Middle frontal gyrus (tissue), 1 donor: ENCODE results near the gene PRKAR2A.
"Not testable (repeated sequence)": the region's sequence is repeated elsewhere in the genome, so short reads cannot be mapped to it uniquely, and the experiment has no call there.

ENCODE experiments used
- DNase-seq: peaks from one replicate; pipeline ENCODE4 v3.0.0-alpha.2; 2015; ENCODE audit warnings: low spot score; ENCODE audit errors: extremely low spot score

Gene PRKAR2A

DNA sequence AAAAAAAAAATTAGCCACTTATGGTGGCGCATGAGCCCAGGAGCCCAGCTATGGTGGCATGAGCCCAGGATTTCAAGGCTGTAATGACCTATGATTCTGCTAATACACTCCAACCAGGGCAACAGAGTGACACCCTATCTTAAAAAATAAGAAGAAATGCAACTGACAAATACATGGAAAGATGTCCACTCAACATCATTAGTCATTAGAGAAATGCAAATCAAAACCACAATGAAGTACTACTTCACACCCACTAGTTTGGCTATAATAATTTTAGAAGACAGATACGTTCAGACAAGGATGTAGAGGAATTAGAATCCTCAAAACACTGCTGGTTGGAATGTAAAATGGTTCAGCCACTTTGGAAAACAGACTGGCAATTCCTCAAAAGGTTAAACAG, 10.5 kb downstream of the PRKAR2A start:
- no peak for DNase-seq

DNA sequence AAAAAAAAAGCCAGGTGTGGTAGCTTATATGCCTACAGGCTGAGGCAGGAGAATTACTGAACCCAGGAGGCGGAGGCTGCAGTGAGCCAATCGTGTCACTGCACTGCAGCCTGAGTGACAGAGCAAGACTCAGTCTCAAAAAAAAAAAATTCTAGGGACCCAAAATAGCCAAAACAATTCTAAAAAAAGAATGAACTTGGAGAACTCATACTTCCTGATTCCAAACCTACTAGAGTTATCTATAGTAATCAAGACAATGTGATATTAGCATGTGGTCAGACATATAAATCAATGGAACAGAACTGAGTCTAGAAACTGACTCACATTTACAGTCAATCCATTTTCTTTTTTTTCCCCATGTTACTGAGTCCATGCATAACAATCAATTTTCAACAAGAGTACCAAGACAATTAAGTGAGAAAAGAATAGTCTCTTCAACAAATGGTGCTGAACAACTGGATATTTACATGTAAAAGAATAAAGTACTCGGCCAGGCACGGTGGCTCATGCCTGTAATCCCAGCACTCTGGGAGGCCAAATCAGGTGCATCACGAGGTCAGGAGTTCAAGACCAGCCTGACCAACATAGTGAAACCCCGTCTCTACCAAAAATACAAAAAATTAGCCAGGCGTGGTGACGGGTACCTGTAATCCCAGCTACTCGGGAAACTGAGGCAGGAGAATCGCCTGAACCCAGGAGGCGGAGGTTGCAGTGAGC, 11.9 kb downstream of the PRKAR2A start:
- DNase-seq = no peak

DNA sequence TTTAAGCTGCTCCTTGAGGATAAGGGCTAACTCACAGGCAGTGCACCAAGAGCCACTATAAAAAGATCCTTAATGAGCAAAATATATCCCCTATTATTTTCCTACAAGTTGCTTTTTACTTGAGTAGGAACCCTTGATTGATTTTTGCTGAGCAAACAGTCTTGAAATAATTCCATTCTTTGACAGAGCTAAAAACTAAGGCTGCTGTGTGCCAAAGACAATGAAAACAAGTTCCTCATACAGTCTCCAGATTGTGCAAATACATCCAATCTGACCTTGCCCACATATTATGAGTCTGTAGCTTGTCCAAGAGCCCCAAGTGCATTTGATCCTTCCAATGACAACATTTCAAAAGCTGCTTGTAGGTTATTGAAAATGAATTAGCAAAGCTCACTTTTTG, 15.0 kb downstream of the PRKAR2A start:
- no peak for DNase-seq

DNA sequence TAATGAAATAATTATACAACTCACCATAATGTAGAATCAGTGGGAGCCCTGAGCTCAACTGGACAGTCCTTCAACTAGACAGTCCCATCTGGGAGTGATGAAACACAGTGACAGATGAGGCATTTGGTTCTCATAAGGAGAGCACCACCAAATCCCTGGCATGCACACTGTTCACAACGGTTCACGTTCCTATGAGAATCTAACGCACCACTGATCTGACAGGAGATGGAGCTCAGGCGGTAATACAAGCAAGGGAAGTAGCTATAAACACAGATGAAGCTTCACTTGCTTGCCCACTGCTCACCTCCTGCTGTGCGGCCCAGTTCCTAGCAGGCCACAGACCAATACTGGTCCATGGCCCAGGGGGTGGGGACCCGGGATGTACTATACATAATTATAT, 17.0 kb downstream of the PRKAR2A start:
- no peak for DNase-seq

DNA sequence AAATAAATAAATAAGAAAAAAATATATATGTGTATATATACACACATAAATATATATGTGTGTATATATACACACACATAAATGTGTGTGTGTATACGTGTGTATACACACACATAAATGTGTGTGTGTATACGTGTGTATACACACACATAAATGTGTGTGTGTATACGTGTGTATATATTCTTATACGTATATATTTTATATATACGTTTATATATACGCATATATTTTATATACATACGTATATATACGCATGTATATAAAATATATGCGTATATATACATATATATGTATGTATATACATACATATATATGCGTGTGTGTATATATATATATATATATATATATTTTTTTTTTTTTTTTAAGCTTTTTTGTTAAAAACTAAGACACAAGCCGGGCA, 18.1 kb downstream of the PRKAR2A start:
- DNase-seq = not testable (repeated sequence)

DNA sequence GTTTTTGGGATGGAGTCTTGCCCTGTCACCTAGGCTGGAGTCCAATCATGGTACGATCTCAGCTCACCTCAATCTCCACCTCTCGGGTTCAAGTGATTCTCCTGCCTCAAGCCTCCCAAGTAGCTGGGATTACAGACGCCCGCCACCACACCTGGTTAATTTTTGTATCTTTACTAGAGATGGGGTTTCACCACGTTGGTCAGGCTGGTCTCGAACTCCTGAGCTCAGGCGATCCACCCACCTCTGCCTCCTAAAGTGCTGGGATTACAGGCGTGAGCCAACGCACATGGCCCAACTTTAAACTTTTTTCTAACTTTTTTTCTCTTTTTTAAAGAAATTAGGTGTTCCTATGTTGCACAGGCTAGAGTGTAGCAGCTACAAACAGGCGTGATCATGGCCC, 19.8 kb downstream of the PRKAR2A start:
- DNase-seq = not testable (repeated sequence)

DNA sequence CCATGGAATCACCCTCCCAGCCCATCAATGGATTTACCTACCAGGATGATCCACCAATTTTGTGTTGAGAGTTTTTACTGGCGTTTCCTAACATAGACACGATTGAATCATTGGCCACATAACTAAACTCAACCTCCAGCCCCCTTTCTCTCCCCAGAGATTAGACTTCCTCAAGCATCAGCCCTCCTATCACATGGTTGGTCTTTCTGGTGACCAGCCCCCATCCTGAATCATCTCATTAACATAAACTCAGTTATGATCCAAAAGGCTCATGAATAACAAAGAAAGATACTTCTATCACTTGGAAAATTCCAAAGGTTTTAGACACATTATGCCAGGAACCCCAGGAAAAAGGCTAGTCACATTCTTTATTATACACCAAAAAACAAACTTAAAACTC, 21.2 kb downstream of the PRKAR2A start:
- no peak for DNase-seq

DNA sequence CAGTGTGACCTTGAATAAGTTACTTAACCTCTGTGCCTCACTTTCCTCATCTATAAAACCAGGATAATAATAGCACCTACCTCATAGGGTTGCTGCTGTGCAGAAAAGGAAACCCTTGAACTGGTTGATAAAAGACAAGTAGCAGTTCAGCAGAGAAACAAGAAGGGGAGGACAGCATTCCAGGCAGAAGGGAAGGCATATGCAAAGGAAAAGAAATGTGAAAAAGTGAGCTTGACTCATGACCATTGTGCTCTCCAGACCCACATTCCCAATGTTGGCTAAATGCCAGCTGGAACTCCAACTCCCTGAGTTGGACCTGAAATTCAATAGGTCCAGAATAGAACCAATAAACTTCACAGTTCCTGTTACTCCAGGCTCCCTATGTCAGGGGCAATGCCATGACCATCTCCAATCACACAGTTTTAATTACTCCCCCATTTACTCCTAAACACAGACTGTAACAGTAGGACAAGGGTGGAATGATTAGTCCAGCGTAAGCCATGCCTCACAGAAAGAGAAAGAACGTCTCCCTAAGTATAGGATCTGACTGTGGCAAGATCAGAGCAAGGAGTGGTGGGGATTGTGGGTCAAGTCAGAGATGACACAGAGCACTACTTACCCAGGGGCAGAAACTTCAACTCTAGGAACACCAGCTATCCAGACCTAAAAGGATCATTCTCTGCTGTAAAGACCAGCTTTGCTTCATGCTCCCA, 26.9 kb downstream of the PRKAR2A start:
- no peak for DNase-seq

DNA sequence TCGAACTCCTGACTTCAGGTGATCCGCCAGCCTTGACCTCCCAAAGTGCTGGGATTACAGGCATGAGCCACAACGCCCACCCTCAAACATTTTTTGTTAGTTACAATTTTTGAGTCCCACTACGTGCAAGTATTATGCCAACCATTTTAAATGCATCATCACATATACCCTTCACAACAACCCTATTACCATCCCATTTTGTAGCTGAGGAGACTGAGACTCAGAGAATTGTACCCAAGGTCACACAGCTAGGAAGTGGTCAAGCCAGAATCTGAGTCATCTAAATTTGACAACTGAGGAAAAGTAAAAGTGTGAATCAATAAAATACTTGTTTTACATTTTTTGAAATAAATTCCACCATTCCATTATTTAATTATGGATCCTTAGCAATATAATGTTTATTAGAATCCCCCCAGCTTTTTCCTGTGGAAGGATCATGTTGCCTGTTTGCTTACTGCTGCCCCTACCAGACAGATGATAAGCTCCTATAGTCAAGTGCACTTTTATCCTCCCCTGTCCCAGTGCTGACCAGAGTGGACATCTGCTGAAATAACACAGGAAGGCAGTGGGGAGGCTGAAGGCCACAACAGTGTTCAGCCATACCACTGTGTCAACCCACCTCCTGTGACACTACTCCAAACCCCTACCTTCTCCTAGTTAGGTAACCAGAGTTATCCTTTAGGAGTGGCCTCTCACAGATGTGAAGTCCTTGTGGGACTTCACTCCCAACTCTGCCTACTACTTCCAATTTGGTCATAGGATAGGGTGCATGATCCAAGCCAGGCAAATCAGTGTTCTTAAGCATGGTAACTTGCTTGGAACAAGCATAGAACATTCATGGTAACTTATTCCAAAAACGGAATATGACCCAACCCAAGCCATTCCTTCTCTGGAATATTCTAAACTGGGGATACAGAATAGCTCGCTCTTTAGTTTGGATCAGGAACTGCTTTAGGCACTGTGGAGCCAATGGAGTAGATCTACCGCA, 28.1 kb downstream of the PRKAR2A start:
- no peak for DNase-seq

DNA sequence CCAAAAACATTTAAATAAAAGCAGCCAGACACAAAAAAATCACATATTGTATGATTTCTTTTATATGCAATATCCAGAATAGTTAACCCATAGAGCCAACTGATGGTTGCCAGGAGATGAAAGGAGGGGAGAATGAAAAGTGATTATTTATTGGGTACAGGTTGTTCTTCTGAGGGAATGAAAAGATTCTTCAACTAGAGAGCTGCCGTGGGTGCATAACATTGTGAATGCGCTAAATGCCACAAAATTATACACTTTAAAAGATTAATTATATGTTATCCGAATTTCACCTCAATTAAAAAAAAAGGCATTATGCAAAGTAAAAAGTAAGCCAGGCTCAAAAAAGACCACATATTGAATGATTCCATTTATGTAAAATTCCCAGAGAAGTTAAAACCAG, 36.1 kb downstream of the PRKAR2A start:
- DNase-seq = no peak

DNA sequence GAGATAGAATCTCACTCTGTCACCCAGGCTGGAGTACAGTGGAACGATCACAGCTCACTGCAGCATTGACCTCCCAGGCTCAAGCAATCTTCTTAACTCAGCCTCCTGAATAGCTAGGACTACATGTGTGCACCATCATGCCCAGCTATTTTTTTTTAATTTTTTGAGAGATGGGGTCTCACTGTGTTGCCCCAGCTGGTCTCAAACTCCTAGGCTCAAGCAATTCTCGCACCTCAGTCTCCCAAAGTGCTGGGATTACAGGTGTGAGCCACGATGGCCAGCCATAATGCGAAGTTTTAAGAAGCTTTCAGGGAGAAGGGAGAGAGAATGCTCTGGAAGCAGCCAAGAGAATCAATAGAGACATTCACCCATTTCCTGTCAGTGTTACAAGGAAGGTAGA, 42.7 kb downstream of the PRKAR2A start:
- DNase-seq = no peak

DNA sequence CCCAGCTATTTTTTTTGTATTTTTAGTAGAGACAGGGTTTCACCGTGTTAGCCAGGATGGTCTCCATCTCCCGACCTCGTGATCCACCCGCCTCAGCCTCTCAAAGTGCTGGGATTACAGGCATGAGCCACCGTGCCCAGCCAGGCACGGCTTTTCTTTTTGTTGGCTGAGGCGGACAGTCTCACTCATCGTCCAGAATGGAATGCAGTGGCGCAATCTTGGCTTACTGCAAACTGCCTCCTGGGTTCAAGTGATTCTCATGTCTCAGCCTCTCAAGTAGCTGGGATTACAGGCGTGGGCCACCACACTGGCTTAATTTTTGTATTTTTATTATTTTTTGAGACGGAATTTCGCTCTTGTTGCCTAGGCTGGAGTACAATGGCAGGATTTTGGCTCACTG, 46.8 kb downstream of the PRKAR2A start:
- not testable (repeated sequence) for DNase-seq

DNA sequence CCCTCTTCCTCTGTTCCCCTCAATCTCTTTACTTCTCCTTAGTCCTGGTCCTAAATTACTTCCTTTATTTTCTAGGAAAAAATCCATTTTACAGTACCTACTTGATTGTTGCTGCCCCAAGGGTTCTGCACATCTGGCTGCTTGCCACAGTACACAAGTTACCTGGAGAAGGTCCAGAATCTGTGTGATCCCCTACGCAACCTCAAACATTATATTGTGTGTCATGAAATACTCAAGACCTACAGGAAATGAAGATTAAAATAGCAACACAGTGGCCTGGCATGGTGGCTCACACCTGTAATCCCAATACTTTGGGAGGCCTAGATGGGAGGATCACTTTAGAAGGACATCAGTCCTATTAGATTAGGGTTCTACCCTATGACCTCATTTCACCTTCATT, 48.7 kb downstream of the PRKAR2A start:
- DNase-seq = no peak

DNA sequence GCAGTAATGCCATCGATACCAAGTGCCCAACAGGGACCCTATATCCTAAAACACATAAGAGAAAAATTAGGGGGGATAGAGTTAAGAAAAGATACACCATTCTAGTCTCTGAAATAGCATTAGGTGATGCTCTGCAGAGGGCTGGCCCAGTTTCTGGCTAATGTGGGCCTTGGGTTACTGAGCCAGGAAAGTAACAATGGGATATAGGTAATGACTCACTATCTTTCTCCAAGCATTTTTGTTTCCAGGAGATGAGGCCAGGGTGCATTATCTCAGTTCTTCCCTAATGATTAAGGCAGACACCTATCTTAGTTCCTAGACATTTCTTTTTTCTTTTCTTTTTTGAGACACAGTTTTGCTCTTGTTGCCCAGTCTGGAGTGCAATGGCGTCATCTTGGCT, 50.0 kb downstream of the PRKAR2A start:
- no peak for DNase-seq

DNA sequence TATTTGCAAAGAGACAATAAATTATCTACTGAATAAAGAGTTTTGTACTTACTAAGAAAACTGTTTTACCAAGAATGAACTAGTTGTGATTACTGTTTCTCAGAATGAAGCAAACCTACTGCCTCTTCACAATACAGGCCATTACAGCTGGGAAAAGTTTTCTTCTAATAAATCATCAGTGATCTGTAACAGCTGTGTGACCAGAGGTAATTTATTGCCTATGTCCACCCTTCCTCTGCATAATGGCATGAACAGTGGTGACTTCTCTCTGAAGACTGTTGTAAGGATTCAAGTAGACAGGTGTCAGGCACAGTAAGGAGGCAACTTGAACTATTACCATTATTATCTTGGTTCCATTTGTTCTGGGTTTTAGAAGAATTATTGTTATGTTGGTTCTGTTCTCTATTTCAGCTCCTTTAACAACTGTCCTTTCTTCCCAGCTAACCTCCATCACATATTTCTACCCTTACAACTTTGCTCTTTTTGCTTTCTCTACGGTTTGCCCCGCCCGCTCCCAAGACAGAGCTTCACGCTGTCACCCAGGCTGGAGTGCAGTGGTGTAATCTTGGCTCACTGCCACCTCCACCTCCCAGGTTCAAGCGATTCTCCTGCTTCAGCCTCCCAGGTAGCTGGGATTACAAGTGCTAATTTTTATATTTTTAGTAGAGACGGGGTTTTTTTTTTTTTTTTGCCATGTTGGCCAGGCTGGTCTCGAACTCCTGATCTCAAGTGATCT, 51.5 kb downstream of the PRKAR2A start:
- no peak for DNase-seq

DNA sequence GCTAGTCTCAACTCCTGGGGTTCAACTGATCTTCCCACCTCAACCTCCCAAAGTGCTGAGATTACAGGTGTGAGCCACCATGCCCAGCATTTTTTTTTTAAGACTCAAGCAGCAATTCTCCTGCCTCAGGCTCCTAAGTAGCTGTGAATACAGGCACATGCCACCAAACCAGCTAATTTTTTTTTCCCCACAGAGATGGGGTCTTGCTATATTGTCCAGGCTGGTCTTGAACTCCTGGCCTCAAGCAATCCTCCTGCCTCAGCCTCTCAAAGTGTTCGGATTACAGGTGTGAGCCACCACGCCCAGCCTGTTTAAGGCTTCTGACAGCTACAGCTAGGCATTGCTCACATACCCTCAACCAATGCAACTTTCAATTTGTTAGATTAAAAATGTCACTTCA, 54.2 kb downstream of the PRKAR2A start:
- DNase-seq = not testable (repeated sequence)

DNA sequence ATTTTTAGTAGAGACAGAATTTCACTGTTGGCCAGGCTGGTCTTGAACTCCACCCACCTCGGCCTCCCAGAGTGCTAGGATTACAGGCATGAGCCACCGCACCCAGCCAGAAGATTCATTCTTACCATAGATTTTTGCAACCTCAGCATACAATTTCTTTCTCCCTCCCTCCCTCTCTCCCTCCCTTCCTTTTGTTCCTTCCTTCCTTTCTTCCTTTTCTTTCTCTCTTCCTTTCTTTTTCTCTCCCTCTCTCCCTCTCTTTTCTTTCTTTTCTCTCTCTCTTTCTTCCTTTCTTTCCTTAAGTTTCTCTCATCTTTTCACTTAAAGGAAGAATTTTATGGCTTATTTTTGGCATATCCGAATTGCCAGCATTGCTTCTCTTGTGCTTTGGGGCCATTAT, 58.0 kb downstream of the PRKAR2A start:
- no peak for DNase-seq

DNA sequence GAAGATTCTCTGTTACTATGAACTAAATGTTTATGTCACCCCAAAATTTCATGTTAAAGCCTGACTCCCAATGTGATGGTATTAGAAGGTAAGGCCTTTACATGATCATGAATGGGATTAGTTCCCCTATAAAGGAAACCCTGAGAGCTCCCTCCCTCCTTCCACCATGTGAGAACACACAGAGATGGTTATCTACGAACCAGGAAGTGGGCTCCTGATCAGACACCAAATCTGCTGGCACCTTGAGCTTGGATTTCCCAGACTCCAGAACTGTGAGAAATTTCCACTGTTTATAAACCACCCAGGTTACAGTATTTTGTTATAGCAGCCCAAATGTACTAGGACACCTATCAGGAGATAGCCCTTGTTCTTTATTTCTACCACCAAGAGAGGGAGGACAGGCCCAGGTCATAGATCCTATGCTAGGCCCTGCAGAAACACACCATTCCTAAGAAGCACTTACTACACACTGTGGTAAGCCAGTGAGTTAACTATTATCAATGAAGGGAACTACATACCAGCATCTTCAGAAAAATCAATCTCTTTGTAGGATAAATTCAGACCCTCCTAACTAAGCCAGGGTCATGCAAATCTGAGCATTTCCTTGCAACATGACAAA, 59.0 kb downstream of the PRKAR2A start:
- no peak for DNase-seq

DNA sequence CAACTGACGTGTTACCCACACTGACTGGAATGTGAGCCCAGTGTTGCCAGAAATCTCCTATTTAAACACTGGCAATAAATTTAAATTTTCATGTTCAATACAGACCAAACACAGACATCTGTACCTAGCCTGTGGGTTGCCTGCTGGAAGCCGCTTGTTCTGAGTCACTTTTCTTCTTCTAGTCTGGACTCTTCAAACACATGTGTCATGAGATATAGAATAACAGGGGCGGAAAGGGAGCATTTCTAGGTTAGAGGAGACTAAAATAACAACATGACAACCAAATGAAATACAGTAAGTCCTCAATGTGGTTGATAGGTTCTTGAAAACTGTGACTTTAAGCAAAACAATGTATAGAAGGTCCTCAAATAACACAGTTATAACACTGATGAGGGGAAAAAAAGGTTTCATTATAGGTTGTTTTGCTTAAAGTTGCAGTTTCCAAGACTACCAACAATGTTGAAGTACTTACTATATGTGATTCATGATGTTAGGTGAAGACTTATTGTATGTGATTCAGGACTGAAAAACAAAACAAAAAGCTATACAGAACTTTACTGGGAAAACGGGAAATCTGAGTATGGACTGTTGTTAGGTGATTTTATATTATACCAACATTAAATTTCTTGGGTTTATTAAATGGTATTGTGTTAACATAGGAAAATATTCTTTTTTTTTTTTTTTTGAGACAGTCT, 63.1 kb downstream of the PRKAR2A start:
- DNase-seq = no peak

DNA sequence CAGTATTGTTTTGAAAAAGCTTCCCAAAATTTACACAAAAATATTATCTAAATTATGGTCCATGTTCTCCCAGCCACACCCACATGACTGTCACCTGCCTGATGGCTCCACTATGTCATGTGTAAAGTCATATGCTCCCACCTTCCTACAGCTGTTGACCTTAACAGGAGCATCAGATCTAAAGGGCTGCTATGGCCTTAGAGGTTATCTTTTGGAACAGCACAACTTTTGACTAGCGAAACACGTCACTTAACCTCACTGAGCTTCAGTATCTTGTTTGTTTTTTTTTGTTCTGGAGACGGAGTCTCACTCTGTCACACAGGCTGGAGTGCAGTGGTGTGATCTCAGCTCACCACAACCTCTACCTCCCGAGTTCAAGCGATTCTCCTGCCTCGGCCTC, 64.4 kb downstream of the PRKAR2A start:
- no peak for DNase-seq
